ENCODE results near the gene C9. TPM values are rescaled to one million over a fixed set of nuclear protein-coding genes. Genes with fewer than 3 reads are reported as not detected.
"Not testable (repeated sequence)": the region's sequence is repeated elsewhere in the genome, so short reads cannot be mapped to it uniquely, and the experiment has no call there.

The C9 gene
- total and polyA plus RNA-seq, 3 experiments from 2014 or later, result not detected

DNA sequence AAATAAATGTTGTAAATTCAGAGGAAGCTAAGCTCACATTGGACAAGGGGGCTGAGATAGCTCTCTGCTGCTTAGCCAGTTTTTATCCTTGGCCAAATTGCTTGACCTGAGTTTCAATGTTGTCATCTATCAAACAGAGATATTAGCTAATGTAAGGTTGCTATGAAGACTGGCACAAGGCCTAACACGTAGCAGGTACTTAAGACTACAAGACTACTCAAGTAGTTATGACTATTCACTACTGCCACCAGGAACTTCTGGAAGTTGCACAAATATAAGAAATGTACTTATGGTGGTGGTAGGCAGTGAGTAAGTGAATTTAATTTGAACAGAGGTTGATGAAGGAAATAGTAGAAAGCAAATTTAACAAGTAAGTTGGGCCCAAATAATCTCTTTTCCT, 127.6 kb downstream of the C9 start:
- POLR2A ChIA-PET, result no interaction called here
- H3K27me3 ChIP-seq (ENCODE audit: insufficient read depth, low read length, poor library complexity, severe bottlenecking), result no peaks in the 10 kb centered on the region
- Mint-ChIP-seq H3K9me3 (peaks cover 0 to 17% (median 11%) of the 10 kb centered on the region in 5 donors), H3K27ac (peak overlapping the region in 4 of 8 donors; percentile 35 to 62 (median 57)), H3K4me3 (no peak overlapping the region), H3K27me3 (no peaks in the 10 kb centered on the region), H3K36me3 (peaks cover 0 to 26% (median 2%) of the 10 kb centered on the region in 3 donors), H3K4me1 (peaks cover 26 to 49% (median 37%) of the 10 kb centered on the region in 3 donors)
- CTCF ChIA-PET, result interaction anchor here (2.2 to 2.6 kb wide), 2 partner anchors 19 to 47 kb away, joined by 8 to 11 read pairs; no protein-coding TSS in a partner anchor
- no peaks in the 10 kb centered on the region for H3K9me3 ChIP-seq (ENCODE audit: low read length)
- peaks cover 12% of the 10 kb centered on the region for H3K4me1 ChIP-seq (ENCODE audit: insufficient read depth, low read length)
- no peaks in the 10 kb centered on the region for H3K36me3 ChIP-seq (ENCODE audit: insufficient read depth, low read length)
- H3K27ac ChIP-seq (ENCODE audit: low read depth, low read length), result no peak overlapping the region
- no peak overlapping the region for H3K4me3 ChIP-seq (ENCODE audit: low read length)
- no peak for DNase-seq

DNA sequence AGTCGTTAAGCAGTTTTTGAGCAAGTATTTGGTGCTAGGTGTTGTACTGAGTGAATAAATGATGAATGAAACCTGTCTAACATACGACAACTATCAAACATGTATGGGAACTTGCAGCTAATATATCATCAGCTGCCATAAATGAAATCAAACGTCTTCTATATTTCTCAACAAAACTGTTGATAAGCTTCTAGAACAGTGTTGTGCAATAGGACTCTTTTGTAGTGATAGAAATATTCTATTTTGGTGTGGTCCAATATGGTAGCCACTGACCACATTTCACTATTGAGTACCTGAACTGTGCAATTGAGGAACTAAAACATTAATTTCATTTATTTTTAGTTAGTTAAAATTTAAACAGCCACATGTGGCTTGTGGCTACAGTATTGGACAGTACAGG, 128.6 kb downstream of the C9 start:
- Histone ChIP-seq H3K9me3 (ENCODE audit: low read length) (no peaks in the 10 kb centered on the region), H3K27me3 (ENCODE audit: insufficient read depth, low read length, poor library complexity, severe bottlenecking) (no peaks in the 10 kb centered on the region), H3K4me3 (ENCODE audit: low read length) (no peak overlapping the region), H3K36me3 (ENCODE audit: insufficient read depth, low read length) (no peaks in the 10 kb centered on the region), H3K27ac (ENCODE audit: low read depth, low read length) (no peak overlapping the region), H3K4me1 (ENCODE audit: insufficient read depth, low read length) (peaks cover 16% of the 10 kb centered on the region)
- POLR2A ChIA-PET, result no interaction called here
- no peak overlapping the region for H3K4me3 Mint-ChIP-seq
- H3K9me3 Mint-ChIP-seq, result peaks cover 0 to 11% (median 7%) of the 10 kb centered on the region in 5 donors
- H3K36me3 Mint-ChIP-seq, result peaks cover 0 to 15% (median 2%) of the 10 kb centered on the region in 3 donors
- no peak overlapping the region for H3K27ac Mint-ChIP-seq
- CTCF ChIA-PET, result interaction anchor here (2.2 to 2.6 kb wide), 2 partner anchors 18 to 48 kb away, joined by 8 to 11 read pairs; no protein-coding TSS in a partner anchor
- no peak for DNase-seq
- peaks cover 34 to 55% (median 42%) of the 10 kb centered on the region in 3 donors for H3K4me1 Mint-ChIP-seq
- H3K27me3 Mint-ChIP-seq, result no peaks in the 10 kb centered on the region

DNA sequence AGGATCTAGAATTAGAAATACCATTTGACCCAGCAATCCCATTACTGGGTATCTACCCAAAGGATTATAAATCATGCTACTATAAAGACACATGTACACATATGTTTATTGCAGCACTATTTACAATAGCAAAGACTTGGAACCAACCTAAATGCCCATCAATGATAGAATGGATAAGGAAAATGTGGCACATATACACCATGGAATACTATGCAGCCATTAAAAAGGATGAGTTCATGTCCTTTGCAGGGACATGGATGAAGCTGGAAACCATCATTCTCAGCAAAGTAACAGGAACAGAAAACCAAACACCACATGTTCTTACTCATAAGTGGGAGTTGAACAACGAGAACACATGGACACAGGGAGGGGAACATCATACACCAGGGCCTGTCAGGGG, 129.8 kb downstream of the C9 start:
- POLR2A ChIA-PET; H3K4me3 ChIP-seq (ENCODE audit: low read length); H3K27ac ChIP-seq (ENCODE audit: low read depth, low read length); H3K27me3 ChIP-seq (ENCODE audit: insufficient read depth, low read length, poor library complexity, severe bottlenecking); DNase-seq; H3K4me3 Mint-ChIP-seq; H3K27me3 Mint-ChIP-seq; H3K9me3 ChIP-seq (ENCODE audit: low read length); H3K36me3 Mint-ChIP-seq; H3K36me3 ChIP-seq (ENCODE audit: insufficient read depth, low read length); H3K9me3 Mint-ChIP-seq: not testable (repeated sequence)
- CTCF ChIA-PET, result interaction anchor here (2.2 to 3.6 kb wide), 3 partner anchors 17 to 49 kb away, joined by 8 to 17 read pairs (median 11); no protein-coding TSS in a partner anchor
- H3K4me1 ChIP-seq (ENCODE audit: insufficient read depth, low read length), result peaks cover 16% of the 10 kb centered on the region
- Mint-ChIP-seq H3K4me1 (peaks cover 30 to 46% (median 36%) of the 10 kb centered on the region in 3 donors), H3K27ac (peak overlapping the region in 2 of 8 donors; percentile 6 to 26)

Other genes with a start within 250 kb of the C9 start
- gene FYB1, start 144.9 kb downstream of the C9 start, total RNA-seq, result 10 to 100 TPM; 75.9 to 84.2 TPM
- gene FYB1, start 144.9 kb downstream of the C9 start, polyA plus RNA-seq, result 282 TPM
- 1 to 10 TPM; 2.0 to 2.7 TPM for gene DAB2, start 60.5 kb upstream of the C9 start, total RNA-seq
- 0.68 TPM for gene DAB2, start 60.5 kb upstream of the C9 start, polyA plus RNA-seq

Data from CD8-positive, alpha-beta memory T cell (primary cell).